ENCODE data around the gene CBX8.

Gene CBX8

GRCh38 chr17:79819534-79820276 is 22.8 kb upstream of the CBX8 start:
- DNase-seq, result no peak

- no peak for DNase-seq
Measured at GRCh38 chr17:79819085-79819484, 22.2 kb upstream of the CBX8 start.

- DNase-seq, result no peak
Measured at GRCh38 chr17:79818026-79818758, 21.3 kb upstream of the CBX8 start.

- no peak for DNase-seq
Measured at GRCh38 chr17:79815836-79816461, 19.1 kb upstream of the CBX8 start.

GRCh38 chr17:79814974-79815835 is 18.3 kb upstream of the CBX8 start:
- peak in 2 of 4 experiments; percentile 53 to 67 for DNase-seq

- no peak for DNase-seq
Measured at GRCh38 chr17:79814127-79814973, 17.5 kb upstream of the CBX8 start.

GRCh38 chr17:79813297-79814126 is 16.6 kb upstream of the CBX8 start:
- DNase-seq, result no peak

GRCh38 chr17:79812353-79813258 is 15.7 kb upstream of the CBX8 start:
- DNase-seq, result no peak

GRCh38 chr17:79811868-79812352 is 15.0 kb upstream of the CBX8 start:
- DNase-seq, result no peak

GRCh38 chr17:79811011-79811867 is 14.4 kb upstream of the CBX8 start:
- peak; percentile 46 to 79 (median 70) for DNase-seq

- peak; percentile 71 to 92 (median 80) for DNase-seq
Measured at GRCh38 chr17:79810130-79811010, 13.5 kb upstream of the CBX8 start.

GRCh38 chr17:79809530-79810129 is 12.8 kb upstream of the CBX8 start:
- DNase-seq, result no peak

- DNase-seq, result no peak
Measured at GRCh38 chr17:79808763-79809529, 12.1 kb upstream of the CBX8 start.

GRCh38 chr17:79806863-79807720 is 10.2 kb upstream of the CBX8 start:
- DNase-seq, result no peak

- DNase-seq, result no peak
Measured at GRCh38 chr17:79806446-79806760, 9.5 kb upstream of the CBX8 start.

Measured in suppressor macrophage (primary cell).